Liver (tissue), 9 donors: ENCODE results near the gene CORO7. TPM values are rescaled to one million over a fixed set of nuclear protein-coding genes. Genes with fewer than 3 reads are reported as not detected.

ENCODE experiments used
- DNase-seq: peaks from one replicate; pipeline ENCODE4 v3.0.0-alpha.2; 2017; ENCODE audit warnings: low spot score
- H3K27ac ChIP-seq, 2 donors: one replicate each; pipeline ENCODE4 v1.7.0; 2013; ENCODE audit warnings: inconsistent platforms in 2 of 2, low read length in 2 of 2, control low read depth in 1 of 2, low read depth in 1 of 2, mild to moderate bottlenecking in 1 of 2
- H3K27me3 ChIP-seq, 4 donors: one replicate each; pipeline versions ENCODE4 v1.6.1 to v1.7.0; 2013; ENCODE audit warnings: low read length in 3 of 4, inconsistent platforms in 1 of 4, mild to moderate bottlenecking in 1 of 4, moderate library complexity in 1 of 4; ENCODE audit not compliant: control insufficient read depth in 4 of 4, insufficient read depth in 4 of 4
- H3K36me3 ChIP-seq, 4 donors: one replicate each; pipeline versions ENCODE4 v1.6.1 to v1.7.0; 2013; ENCODE audit warnings: low read length in 3 of 4, mild to moderate bottlenecking in 3 of 4, low read depth in 1 of 4, moderate library complexity in 1 of 4; ENCODE audit not compliant: control insufficient read depth in 4 of 4, insufficient read depth in 3 of 4
- H3K4me1 ChIP-seq, 4 donors: one replicate each; pipeline versions ENCODE4 v1.6.1 to v1.7.0; 2013; ENCODE audit warnings: low read length in 3 of 4, mild to moderate bottlenecking in 3 of 4, moderate library complexity in 1 of 4; ENCODE audit not compliant: control insufficient read depth in 4 of 4, insufficient read depth in 4 of 4
- H3K4me3 ChIP-seq, 3 donors: one replicate each; pipeline versions ENCODE4 v1.6.1 to v1.7.0; 2013; ENCODE audit warnings: low read length in 3 of 3, control low read depth in 1 of 3, low read depth in 1 of 3, mild to moderate bottlenecking in 1 of 3
- H3K9ac ChIP-seq, 2 donors: one replicate each; pipeline ENCODE4 v1.7.0; 2013; ENCODE audit warnings: low read length in 2 of 2, mild to moderate bottlenecking in 2 of 2, moderate library complexity in 2 of 2, control low read depth in 1 of 2, low read depth in 1 of 2
- H3K9me3 ChIP-seq, 4 donors: one replicate each; pipeline versions ENCODE4 v1.6.1 to v1.7.0; 2013; ENCODE audit warnings: low read length in 3 of 4; ENCODE audit not compliant: control insufficient read depth in 4 of 4
- EGR1 ChIP-seq, 2 donors: IDR thresholded peaks; 2 replicates each; pipeline ENCODE4 v1.6.1; 2016 to 2018; ENCODE audit warnings: antibody characterized with exemption in 2 of 2, low read depth in 2 of 2
- FOXA2 ChIP-seq: IDR thresholded peaks from 2 replicates; pipeline ENCODE4 v1.6.1; 2016; ENCODE audit warnings: antibody characterized with exemption
- GABPA ChIP-seq, 2 donors: IDR thresholded peaks in 1 of 2; conservative IDR thresholded peaks in 1 of 2; 2 replicates each; pipeline ENCODE4 v1.6.1; 2016; ENCODE audit warnings: antibody characterized with exemption in 2 of 2, mild to moderate bottlenecking in 1 of 2, moderate library complexity in 1 of 2
- HNF4A ChIP-seq, 2 donors: conservative IDR thresholded peaks; 2 replicates each; pipeline ENCODE4 v1.6.1; 2016; ENCODE audit warnings: antibody characterized with exemption in 2 of 2, mild to moderate bottlenecking in 2 of 2
- HNF4G ChIP-seq: IDR thresholded peaks from 2 replicates; pipeline ENCODE4 v1.6.1; 2016; ENCODE audit warnings: antibody characterized with exemption
- JUND ChIP-seq, 2 donors: IDR thresholded peaks; 2 replicates each; pipeline ENCODE4 v1.6.1; 2016; ENCODE audit warnings: antibody characterized with exemption in 2 of 2
- NR2F2 ChIP-seq: IDR thresholded peaks from 2 replicates; pipeline ENCODE4 v1.6.1; 2016; ENCODE audit warnings: antibody characterized with exemption
- RAD21 ChIP-seq, 2 donors: IDR thresholded peaks; 2 replicates each; pipeline ENCODE4 v1.6.1; 2016; ENCODE audit warnings: antibody characterized with exemption in 2 of 2, mild to moderate bottlenecking in 2 of 2
- RXRA ChIP-seq, 2 donors: IDR thresholded peaks; 2 replicates each; pipeline ENCODE4 v1.6.1; 2017 to 2018; ENCODE audit warnings: antibody characterized with exemption in 2 of 2, mild to moderate bottlenecking in 1 of 2
- SP1 ChIP-seq: IDR thresholded peaks from 2 replicates; pipeline ENCODE4 v1.6.1; 2018; ENCODE audit warnings: antibody characterized with exemption, mild to moderate bottlenecking
- TAF1 ChIP-seq: conservative IDR thresholded peaks from 2 replicates; pipeline ENCODE4 v1.6.1; 2016; ENCODE audit warnings: antibody characterized with exemption, mild to moderate bottlenecking
- YY1 ChIP-seq: IDR thresholded peaks from 2 replicates; pipeline ENCODE4 v1.6.1; 2016; ENCODE audit warnings: antibody characterized with exemption, mild to moderate bottlenecking
- WGBS: extraction: QIAGEN DNeasy Blood & Tissue Kit; methylation state at CpG from one replicate; pipeline ENCODE4 v1.1.7; 2013; 5-methylcytosine and 5-hydroxymethylcytosine counted together
- polyA plus RNA-seq, 2 donors: library from polyadenylated mRNA; stranded (reverse) in 1 of 2; unstranded in 1 of 2; fragments of 200-250 nt in 1 of 2; fragments of >200 nt in 1 of 2; fragmentation: Nextera tagmentation in 1 of 2; extraction: Ambion mirVana in 1 of 2; gene quantifications; one replicate each; pipeline versions ENCODE4 v1.2.1 to v1.2.3, GENCODE V29; 2013 to 2015
- total RNA-seq, 2 donors: library from RNA; depleted of rRNA; stranded (reverse); fragments of >200 nt; gene quantifications; one replicate each; pipeline ENCODE4 v1.2.3, GENCODE V29; 2014
- TF ChIP-seq, protein P1 (sequence below): IDR thresholded peaks from 2 replicates; pipeline ENCODE4 v1.6.1; 2016; ENCODE audit warnings: antibody characterized with exemption
- TF ChIP-seq, protein P2 (sequence below): fragments of 150-350 bp; IDR thresholded peaks from 2 replicates; pipeline ENCODE4 v1.5.1; 2017; ENCODE audit warnings: improper control_type of control experiment, low read depth, low read length; ENCODE audit not compliant: missing input control
- TF ChIP-seq, protein P3 (sequence below): IDR thresholded peaks from 2 replicates; pipeline ENCODE4 v1.6.1; 2016; ENCODE audit warnings: antibody characterized with exemption
- TF ChIP-seq, protein P4 (sequence below): IDR thresholded peaks from 2 replicates; pipeline ENCODE4 v1.6.1; 2016; ENCODE audit warnings: antibody characterized with exemption, mild to moderate bottlenecking
- donor health status: healthy.
- donor health status: healthy.
- donor health status: healthy.
- donor health status: healthy.
- donor health status: healthy.

The CORO7 gene
- total RNA-seq (10 to 100 TPM; 16.0 to 21.5 TPM), polyA plus RNA-seq (10 to 100 TPM in 1 of 2 donors, 1 to 10 TPM in 1; 7.3 to 10.0 TPM)

DNA sequence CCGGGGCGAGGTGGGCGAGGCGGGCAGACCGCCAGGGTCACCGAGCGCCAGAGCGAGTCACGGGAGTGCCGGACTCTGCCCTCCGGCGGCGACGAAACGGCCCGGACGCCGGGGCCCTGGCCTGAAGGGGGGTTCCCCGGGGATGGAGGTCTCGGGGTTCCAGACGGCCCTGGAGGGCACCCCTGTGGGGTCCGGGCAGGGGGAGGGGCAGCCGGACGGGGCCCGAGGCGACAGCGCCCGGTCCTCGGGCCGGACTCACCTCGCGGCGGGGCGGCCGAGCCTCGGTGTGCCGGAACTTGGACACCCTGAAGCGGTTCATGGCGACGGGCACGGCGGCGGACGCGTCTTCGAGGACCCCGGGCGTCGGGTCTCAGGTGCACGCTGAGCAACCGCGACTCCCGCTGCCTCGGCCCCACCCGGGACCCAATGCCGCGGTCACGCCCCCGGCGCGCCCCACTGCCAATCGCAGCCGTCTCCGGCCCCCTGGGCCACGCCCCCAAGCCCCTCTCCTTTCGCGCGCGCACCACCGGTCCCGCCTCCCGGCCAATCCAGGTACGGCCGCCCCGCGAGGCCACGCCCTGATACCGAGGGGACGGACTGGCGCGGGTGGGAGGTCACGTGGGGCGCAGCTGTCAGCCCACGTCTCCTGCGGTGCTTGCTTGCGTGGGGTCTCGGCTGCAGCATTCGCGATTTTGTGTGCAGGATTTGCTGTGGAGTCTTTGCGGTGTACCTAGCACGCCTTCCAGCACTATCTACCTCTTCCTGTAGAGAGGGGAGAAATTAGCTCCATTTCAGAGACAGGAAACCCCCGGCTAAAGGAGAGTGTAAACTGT lies at the start of gene CORO7:
CORO7 (minus strand) TSS at position 397 of the 833 bp plus-strand sequence; CDS start at position 319, 78 bp downstream.
- TF ChIP-seq RAD21 (IDR thresholded peaks at IDR 0.05) (no peak), EGR1 (IDR thresholded peaks at IDR 0.05; ENCODE audit: low read depth in 2 of 2) (no peak), SP1 (peak; percentile 61), TAF1 (no peak)
- TF ChIP-seq, protein P1, sequence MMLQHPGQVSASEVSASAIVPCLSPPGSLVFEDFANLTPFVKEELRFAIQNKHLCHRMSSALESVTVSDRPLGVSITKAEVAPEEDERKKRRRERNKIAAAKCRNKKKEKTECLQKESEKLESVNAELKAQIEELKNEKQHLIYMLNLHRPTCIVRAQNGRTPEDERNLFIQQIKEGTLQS = no peak
- TF ChIP-seq, protein P2, sequence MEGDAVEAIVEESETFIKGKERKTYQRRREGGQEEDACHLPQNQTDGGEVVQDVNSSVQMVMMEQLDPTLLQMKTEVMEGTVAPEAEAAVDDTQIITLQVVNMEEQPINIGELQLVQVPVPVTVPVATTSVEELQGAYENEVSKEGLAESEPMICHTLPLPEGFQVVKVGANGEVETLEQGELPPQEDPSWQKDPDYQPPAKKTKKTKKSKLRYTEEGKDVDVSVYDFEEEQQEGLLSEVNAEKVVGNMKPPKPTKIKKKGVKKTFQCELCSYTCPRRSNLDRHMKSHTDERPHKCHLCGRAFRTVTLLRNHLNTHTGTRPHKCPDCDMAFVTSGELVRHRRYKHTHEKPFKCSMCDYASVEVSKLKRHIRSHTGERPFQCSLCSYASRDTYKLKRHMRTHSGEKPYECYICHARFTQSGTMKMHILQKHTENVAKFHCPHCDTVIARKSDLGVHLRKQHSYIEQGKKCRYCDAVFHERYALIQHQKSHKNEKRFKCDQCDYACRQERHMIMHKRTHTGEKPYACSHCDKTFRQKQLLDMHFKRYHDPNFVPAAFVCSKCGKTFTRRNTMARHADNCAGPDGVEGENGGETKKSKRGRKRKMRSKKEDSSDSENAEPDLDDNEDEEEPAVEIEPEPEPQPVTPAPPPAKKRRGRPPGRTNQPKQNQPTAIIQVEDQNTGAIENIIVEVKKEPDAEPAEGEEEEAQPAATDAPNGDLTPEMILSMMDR = no peak
- Histone ChIP-seq H3K9ac (peak within 1 kb of the TSS; percentile 59 to 65), H3K4me3 (peak within 1 kb of the TSS; percentile 85 to 89 (median 86)), H3K9me3 (no peaks in the 10 kb centered on the region), H3K27ac (peak within 1 kb of the TSS; percentile 76 to 85), H3K27me3 (no peaks in the 10 kb centered on the region), H3K36me3 (peaks cover 0 to 2% (median 0%) of the 10 kb centered on the region in 4 donors), H3K4me1 (peaks cover 2 to 21% (median 12%) of the 10 kb centered on the region in 4 donors)
- DNase-seq = peak; percentile 94
- under 1% methylated on average over 92 of the region's 92 CpGs for WGBS

DNA sequence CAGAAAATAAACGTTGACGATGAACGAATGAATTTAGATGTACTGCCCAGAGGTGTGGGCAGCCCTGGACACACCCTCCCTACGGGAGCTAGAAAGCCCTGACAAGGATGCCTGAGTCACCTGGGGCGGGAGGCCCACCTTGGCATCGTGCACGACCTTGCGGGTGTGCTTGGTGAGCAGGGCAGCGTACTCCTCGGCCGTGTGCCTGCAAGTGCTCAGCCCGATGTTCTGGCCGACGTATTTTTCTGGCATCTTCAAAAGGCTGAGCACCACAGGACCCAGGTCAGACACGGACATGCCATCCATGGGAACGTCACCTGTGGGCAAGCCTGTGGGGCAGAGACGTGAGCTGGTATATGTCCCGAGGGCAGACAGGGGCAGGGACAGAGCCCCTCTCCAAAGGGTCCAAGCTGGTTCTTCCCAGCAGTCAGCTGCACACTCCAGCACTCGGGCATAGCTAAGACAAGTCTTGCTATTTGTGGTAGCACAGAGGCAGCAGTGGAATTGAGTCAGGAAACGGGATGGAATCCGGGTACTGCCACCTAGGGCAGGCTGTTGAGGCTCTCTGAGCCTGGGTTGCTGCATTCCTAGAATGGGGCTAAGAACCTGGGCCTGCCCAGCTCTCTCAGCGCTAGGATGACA lies 47.2 kb upstream of the CORO7 start:
- 91% methylated on average over 22 of the region's 22 CpGs for WGBS
- Histone ChIP-seq H3K4me1 (peaks cover 4 to 8% (median 6%) of the 10 kb centered on the region in 4 donors), H3K9me3 (no peaks in the 10 kb centered on the region), H3K27ac (no peak overlapping the region), H3K27me3 (no peaks in the 10 kb centered on the region), H3K36me3 (peaks cover 11 to 32% (median 20%) of the 10 kb centered on the region in 4 donors), H3K9ac (no peak overlapping the region), H3K4me3 (no peak overlapping the region)
- no peak for DNase-seq
- TF ChIP-seq RAD21 (IDR thresholded peaks at IDR 0.05) (no peak), FOXA2 (no peak), HNF4A (conservative IDR thresholded peaks at IDR 0.05) (no peak), GABPA (IDR thresholded peaks at IDR 0.05 in 1 of 2, conservative IDR thresholded peaks at IDR 0.05 in 1 of 2) (no peak), JUND (IDR thresholded peaks at IDR 0.05) (no peak), RXRA (IDR thresholded peaks at IDR 0.05) (no peak), YY1 (no peak), NR2F2 (no peak), HNF4G (no peak), TAF1 (no peak)
- TF ChIP-seq, protein P3, sequence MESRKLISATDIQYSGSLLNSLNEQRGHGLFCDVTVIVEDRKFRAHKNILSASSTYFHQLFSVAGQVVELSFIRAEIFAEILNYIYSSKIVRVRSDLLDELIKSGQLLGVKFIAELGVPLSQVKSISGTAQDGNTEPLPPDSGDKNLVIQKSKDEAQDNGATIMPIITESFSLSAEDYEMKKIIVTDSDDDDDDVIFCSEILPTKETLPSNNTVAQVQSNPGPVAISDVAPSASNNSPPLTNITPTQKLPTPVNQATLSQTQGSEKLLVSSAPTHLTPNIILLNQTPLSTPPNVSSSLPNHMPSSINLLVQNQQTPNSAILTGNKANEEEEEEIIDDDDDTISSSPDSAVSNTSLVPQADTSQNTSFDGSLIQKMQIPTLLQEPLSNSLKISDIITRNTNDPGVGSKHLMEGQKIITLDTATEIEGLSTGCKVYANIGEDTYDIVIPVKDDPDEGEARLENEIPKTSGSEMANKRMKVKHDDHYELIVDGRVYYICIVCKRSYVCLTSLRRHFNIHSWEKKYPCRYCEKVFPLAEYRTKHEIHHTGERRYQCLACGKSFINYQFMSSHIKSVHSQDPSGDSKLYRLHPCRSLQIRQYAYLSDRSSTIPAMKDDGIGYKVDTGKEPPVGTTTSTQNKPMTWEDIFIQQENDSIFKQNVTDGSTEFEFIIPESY = no peak
- TF ChIP-seq, protein P4, sequence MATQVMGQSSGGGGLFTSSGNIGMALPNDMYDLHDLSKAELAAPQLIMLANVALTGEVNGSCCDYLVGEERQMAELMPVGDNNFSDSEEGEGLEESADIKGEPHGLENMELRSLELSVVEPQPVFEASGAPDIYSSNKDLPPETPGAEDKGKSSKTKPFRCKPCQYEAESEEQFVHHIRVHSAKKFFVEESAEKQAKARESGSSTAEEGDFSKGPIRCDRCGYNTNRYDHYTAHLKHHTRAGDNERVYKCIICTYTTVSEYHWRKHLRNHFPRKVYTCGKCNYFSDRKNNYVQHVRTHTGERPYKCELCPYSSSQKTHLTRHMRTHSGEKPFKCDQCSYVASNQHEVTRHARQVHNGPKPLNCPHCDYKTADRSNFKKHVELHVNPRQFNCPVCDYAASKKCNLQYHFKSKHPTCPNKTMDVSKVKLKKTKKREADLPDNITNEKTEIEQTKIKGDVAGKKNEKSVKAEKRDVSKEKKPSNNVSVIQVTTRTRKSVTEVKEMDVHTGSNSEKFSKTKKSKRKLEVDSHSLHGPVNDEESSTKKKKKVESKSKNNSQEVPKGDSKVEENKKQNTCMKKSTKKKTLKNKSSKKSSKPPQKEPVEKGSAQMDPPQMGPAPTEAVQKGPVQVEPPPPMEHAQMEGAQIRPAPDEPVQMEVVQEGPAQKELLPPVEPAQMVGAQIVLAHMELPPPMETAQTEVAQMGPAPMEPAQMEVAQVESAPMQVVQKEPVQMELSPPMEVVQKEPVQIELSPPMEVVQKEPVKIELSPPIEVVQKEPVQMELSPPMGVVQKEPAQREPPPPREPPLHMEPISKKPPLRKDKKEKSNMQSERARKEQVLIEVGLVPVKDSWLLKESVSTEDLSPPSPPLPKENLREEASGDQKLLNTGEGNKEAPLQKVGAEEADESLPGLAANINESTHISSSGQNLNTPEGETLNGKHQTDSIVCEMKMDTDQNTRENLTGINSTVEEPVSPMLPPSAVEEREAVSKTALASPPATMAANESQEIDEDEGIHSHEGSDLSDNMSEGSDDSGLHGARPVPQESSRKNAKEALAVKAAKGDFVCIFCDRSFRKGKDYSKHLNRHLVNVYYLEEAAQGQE = no peak
- TF ChIP-seq, protein P1 = no peak
